GM12874 (cell line): ENCODE measurements around the gene DCLK2.
A peak's percentile ranks its signal among the peaks of the same experiment; 100 is the strongest.

Experiments
- CTCF ChIP-seq: IDR thresholded peaks from 2 replicates; pipeline ENCODE4 v1.5.1; 2011; ENCODE audit warnings: low read depth, mild to moderate bottlenecking, control low read depth, low read length, moderate library complexity; ENCODE audit not compliant: insufficient read depth

The DCLK2 gene

GRCh38 chr4:150238591-150238990, 160.3 kb downstream of the DCLK2 start:
- TF ChIP-seq CTCF, result no peak

- TF ChIP-seq CTCF, result no peak
Observed at GRCh38 chr4:150240011-150240410, 161.8 kb downstream of the DCLK2 start.

GRCh38 chr4:150242820-150243458, 164.7 kb downstream of the DCLK2 start:
- peak; percentile 87 for TF ChIP-seq CTCF

GRCh38 chr4:150243932-150244331, 165.7 kb downstream of the DCLK2 start:
- TF ChIP-seq CTCF, result no peak

- TF ChIP-seq CTCF, result no peak
Observed at GRCh38 chr4:150244600-150244999, 166.4 kb downstream of the DCLK2 start.

- no peak for TF ChIP-seq CTCF
Observed at GRCh38 chr4:150247184-150247583, 168.9 kb downstream of the DCLK2 start.

- no peak for TF ChIP-seq CTCF
Observed at GRCh38 chr4:150248181-150248580, 169.9 kb downstream of the DCLK2 start.
